ENCODE results near the gene UPK1B. TPM values are rescaled to one million over a fixed set of nuclear protein-coding genes. Genes with fewer than 3 reads are reported as not detected.

The UPK1B gene
- total and polyA plus RNA-seq, 4 donors = 0.21 to 2.1 (median 0.56) TPM

- H3K9me3 ChIP-seq (ENCODE audit: control insufficient read depth in 4 of 4, insufficient read depth in 3 of 4, low read length in 3 of 4) = no peaks in the 10 kb centered on the region
- TF ChIP-seq CTCF (IDR thresholded peaks at IDR 0.05; ENCODE audit: control extremely low read depth, extremely low read depth) = no peak
- H3K9ac ChIP-seq (ENCODE audit: insufficient read depth in 1 of 2, low read length in 2 of 2) = no peak overlapping the region
- peaks cover 0 to 3% (median 0%) of the 10 kb centered on the region in 5 donors for H3K4me1 ChIP-seq (ENCODE audit: control insufficient read depth in 5 of 5, insufficient read depth in 5 of 5, low read length in 5 of 5)
- no peak overlapping the region for H3K27ac ChIP-seq (ENCODE audit: low read depth in 1 of 2, low read length in 1 of 2)
- no peaks in the 10 kb centered on the region for H3K27me3 ChIP-seq (ENCODE audit: control insufficient read depth in 3 of 3, insufficient read depth in 3 of 3, low read length in 2 of 3)
- H3K4me3 ChIP-seq = no peak overlapping the region
- DNase-seq (no peak), ATAC-seq (ENCODE audit: insufficient read depth, low FRiP score) (no peak)
- H3K36me3 ChIP-seq (ENCODE audit: control insufficient read depth in 4 of 4, insufficient read depth in 4 of 4, low read length in 4 of 4) = peaks cover 18 to 67% (median 41%) of the 10 kb centered on the region in 4 donors
Observed at GRCh38 chr3:119230745-119231144, 57.3 kb downstream of the UPK1B start.

- ATAC-seq (ENCODE audit: insufficient read depth, low FRiP score) (no peak), DNase-seq (no peak)
- 57 to 92% methylated on average over 1 of the region's 1 CpG for WGBS, 2 donors
- no peak for TF ChIP-seq CTCF (IDR thresholded peaks at IDR 0.05; ENCODE audit: control extremely low read depth, extremely low read depth)
- H3K4me1 ChIP-seq (ENCODE audit: control insufficient read depth in 5 of 5, insufficient read depth in 5 of 5, low read length in 5 of 5) = peaks cover 0 to 10% (median 2%) of the 10 kb centered on the region in 5 donors
- H3K27me3 ChIP-seq (ENCODE audit: control insufficient read depth in 3 of 3, insufficient read depth in 3 of 3, low read length in 2 of 3) = no peaks in the 10 kb centered on the region
- H3K9ac ChIP-seq (ENCODE audit: insufficient read depth in 1 of 2, low read length in 2 of 2) = no peak overlapping the region
- no peaks in the 10 kb centered on the region for H3K9me3 ChIP-seq (ENCODE audit: control insufficient read depth in 4 of 4, insufficient read depth in 3 of 4, low read length in 3 of 4)
- no peak overlapping the region for H3K27ac ChIP-seq (ENCODE audit: low read depth in 1 of 2, low read length in 1 of 2)
- H3K4me3 ChIP-seq = no peak overlapping the region
- peaks cover 10 to 46% (median 26%) of the 10 kb centered on the region in 4 donors for H3K36me3 ChIP-seq (ENCODE audit: control insufficient read depth in 4 of 4, insufficient read depth in 4 of 4, low read length in 4 of 4)
Observed at GRCh38 chr3:119234610-119235009, 61.2 kb downstream of the UPK1B start.

DNA sequence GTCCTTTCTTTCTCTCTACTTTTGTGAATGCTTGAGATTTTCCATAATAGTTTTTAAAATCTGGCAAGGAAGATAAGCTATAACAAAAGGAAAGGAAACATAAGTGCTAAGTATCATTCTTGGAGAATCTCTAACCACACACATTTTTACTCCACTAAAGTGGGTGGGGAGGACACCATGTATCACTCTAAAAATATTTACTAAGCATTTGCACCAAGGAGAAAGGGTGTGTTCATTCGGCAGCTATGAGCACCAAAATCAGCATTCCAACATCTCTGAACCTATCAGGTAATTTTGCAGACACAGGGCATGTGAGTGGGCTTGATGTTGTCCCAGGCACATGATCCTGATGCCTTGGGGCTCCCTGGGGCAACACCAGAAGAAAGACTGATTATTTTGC is 61.8 kb downstream of the UPK1B start:
- no peak for ATAC-seq (ENCODE audit: insufficient read depth, low FRiP score)
- Histone ChIP-seq H3K4me3 (no peak overlapping the region), H3K9me3 (ENCODE audit: control insufficient read depth in 4 of 4, insufficient read depth in 3 of 4, low read length in 3 of 4) (no peaks in the 10 kb centered on the region), H3K36me3 (ENCODE audit: control insufficient read depth in 4 of 4, insufficient read depth in 4 of 4, low read length in 4 of 4) (peaks cover 6 to 40% (median 23%) of the 10 kb centered on the region in 4 donors), H3K27me3 (ENCODE audit: control insufficient read depth in 3 of 3, insufficient read depth in 3 of 3, low read length in 2 of 3) (no peaks in the 10 kb centered on the region), H3K27ac (ENCODE audit: low read depth in 1 of 2, low read length in 1 of 2) (no peak overlapping the region), H3K4me1 (ENCODE audit: control insufficient read depth in 5 of 5, insufficient read depth in 5 of 5, low read length in 5 of 5) (peaks cover 0 to 14% (median 2%) of the 10 kb centered on the region in 5 donors), H3K9ac (ENCODE audit: insufficient read depth in 1 of 2, low read length in 2 of 2) (no peak overlapping the region)
- no peak for DNase-seq
- 76 to 95% methylated on average over 1 of the region's 1 CpG for WGBS, 2 donors
- TF ChIP-seq CTCF (IDR thresholded peaks at IDR 0.05; ENCODE audit: control extremely low read depth, extremely low read depth) = no peak

DNA sequence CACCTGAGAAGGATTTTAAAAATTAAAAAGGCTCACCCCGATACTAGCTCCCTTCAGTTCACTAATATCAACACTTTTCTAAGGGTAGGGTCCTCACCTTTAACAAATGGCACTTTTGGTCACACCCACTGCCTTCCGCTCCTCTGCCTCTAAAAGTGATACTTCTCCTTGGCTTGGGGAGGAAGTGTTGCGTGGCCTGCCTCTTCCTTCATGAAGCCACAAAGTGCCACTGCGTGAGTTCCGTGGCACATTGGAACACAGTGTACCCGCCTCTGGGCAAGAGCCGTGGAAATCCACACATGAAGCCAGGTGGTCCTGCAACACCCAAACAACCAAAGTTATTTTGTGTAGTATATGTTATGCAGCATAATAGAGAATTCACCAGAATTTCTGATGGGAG is 63.4 kb downstream of the UPK1B start:
- Histone ChIP-seq H3K4me3 (no peak overlapping the region), H3K9me3 (ENCODE audit: control insufficient read depth in 4 of 4, insufficient read depth in 3 of 4, low read length in 3 of 4) (no peaks in the 10 kb centered on the region), H3K36me3 (ENCODE audit: control insufficient read depth in 4 of 4, insufficient read depth in 4 of 4, low read length in 4 of 4) (peaks cover 4 to 30% (median 17%) of the 10 kb centered on the region in 4 donors), H3K27me3 (ENCODE audit: control insufficient read depth in 3 of 3, insufficient read depth in 3 of 3, low read length in 2 of 3) (no peaks in the 10 kb centered on the region), H3K9ac (ENCODE audit: insufficient read depth in 1 of 2, low read length in 2 of 2) (no peak overlapping the region), H3K4me1 (ENCODE audit: control insufficient read depth in 5 of 5, insufficient read depth in 5 of 5, low read length in 5 of 5) (peaks cover 0 to 15% (median 7%) of the 10 kb centered on the region in 5 donors), H3K27ac (ENCODE audit: low read depth in 1 of 2, low read length in 1 of 2) (no peak overlapping the region)
- ATAC-seq (ENCODE audit: insufficient read depth, low FRiP score) = no peak
- no peak for DNase-seq
- no peak for TF ChIP-seq CTCF (IDR thresholded peaks at IDR 0.05; ENCODE audit: control extremely low read depth, extremely low read depth)
- WGBS, 2 donors = 34 to 60% methylated on average over 7 of the region's 7 CpGs

All from lung (tissue), 12 donors.